ENCODE results near the gene CTPS2. TPM values are rescaled to one million over a fixed set of nuclear protein-coding genes. Genes with fewer than 3 reads are reported as not detected.

The CTPS2 gene
- total RNA-seq, 1 experiment from 2014 or later: 25.0 TPM

DNA sequence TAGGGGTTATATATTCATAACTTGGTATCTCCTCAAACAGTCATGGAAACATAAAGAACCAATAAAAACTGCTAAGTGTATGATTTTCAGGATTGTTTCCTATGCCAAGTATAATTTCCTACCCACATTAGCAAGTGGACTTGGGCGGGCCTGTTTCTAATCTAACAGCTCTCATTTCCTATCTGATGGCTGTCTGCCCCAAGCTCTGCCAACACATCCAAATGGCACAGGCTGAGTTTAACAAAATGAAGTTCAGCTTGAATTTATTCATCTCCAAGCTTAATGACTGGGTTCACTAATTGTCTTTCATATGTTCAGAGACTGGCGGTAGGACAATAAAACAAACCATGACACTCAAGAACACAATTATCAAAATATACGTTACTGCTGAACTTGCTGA, 118.0 kb downstream of the CTPS2 start:
- no peak for ATAC-seq
- Histone ChIP-seq H3K27me3 (ENCODE audit: low read length) (no peaks in the 10 kb centered on the region), H3K27ac (ENCODE audit: low read length) (no peak overlapping the region), H3K4me1 (ENCODE audit: insufficient read depth, low read length) (peaks cover 5% of the 10 kb centered on the region), H3K4me3 (ENCODE audit: low read length) (no peak overlapping the region), H3K79me2 (ENCODE audit: low read length) (no peaks in the 10 kb centered on the region), H4K20me1 (ENCODE audit: low read length) (no peaks in the 10 kb centered on the region), H3K9me3 (ENCODE audit: low read length) (no peaks in the 10 kb centered on the region), H3K9me2 (replicated peaks; ENCODE audit: low read length) (no peaks in the 10 kb centered on the region), H3F3A (ENCODE audit: low read length, unreplicated experiment) (no peaks in the 10 kb centered on the region), H2AFZ (ENCODE audit: low read length) (no peak overlapping the region), H3K36me3 (ENCODE audit: low read depth, low read length) (0 out of 2 replicates have a peak, but pooled peaks cover 5% of the 10 kb centered on the region), H3K4me2 (ENCODE audit: low read length) (no peak overlapping the region), H3K9ac (ENCODE audit: low read length) (no peak overlapping the region)
- ChIA-PET CTCF (no interaction called here), POLR2A (ENCODE audit: unreplicated experiment) (interaction anchor here (0.6 kb wide), 1 partner anchor 406 kb away, joined by 3 read pairs; no protein-coding TSS in a partner anchor)
- TF ChIP-seq EZH2phosphoT487 (IDR thresholded peaks at IDR 0.05; ENCODE audit: borderline replicate concordance, low read length): no peak
- no peak for TF ChIP-seq EZH2 (IDR thresholded peaks at IDR 0.05; ENCODE audit: low read length, unreplicated experiment)
- TF ChIP-seq, protein P1, sequence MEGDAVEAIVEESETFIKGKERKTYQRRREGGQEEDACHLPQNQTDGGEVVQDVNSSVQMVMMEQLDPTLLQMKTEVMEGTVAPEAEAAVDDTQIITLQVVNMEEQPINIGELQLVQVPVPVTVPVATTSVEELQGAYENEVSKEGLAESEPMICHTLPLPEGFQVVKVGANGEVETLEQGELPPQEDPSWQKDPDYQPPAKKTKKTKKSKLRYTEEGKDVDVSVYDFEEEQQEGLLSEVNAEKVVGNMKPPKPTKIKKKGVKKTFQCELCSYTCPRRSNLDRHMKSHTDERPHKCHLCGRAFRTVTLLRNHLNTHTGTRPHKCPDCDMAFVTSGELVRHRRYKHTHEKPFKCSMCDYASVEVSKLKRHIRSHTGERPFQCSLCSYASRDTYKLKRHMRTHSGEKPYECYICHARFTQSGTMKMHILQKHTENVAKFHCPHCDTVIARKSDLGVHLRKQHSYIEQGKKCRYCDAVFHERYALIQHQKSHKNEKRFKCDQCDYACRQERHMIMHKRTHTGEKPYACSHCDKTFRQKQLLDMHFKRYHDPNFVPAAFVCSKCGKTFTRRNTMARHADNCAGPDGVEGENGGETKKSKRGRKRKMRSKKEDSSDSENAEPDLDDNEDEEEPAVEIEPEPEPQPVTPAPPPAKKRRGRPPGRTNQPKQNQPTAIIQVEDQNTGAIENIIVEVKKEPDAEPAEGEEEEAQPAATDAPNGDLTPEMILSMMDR (conservative IDR thresholded peaks at IDR 0.05; ENCODE audit: low read depth, low read length): no peak
- intact Hi-C loops (cut with micrococcal nuclease): no loop called here
- BruUV-seq (replicated peaks): no TSS peak
- no peak for DNase-seq

DNA sequence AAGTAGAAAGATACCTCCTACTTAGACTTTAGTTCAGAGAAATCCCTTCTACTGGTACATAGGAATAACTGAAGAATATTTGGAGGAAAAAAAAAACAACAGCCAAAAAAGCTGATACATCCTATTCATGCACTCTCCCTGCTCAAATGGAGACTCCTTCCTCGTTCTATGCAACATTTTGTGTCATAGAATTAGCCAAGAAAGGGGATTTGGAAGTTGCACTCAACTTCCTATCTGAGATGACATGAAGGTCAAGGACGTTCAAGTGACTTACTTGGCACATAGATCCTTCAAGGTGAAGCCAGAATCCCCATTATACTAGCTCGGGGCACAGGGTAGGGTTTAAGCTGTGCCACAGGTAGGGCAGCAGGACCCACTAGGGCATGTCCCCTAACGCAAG, 118.7 kb downstream of the CTPS2 start:
- TF ChIP-seq, protein P1 (conservative IDR thresholded peaks at IDR 0.05; ENCODE audit: low read depth, low read length): no peak
- no peak for TF ChIP-seq EZH2phosphoT487 (IDR thresholded peaks at IDR 0.05; ENCODE audit: borderline replicate concordance, low read length)
- no peak for TF ChIP-seq EZH2 (IDR thresholded peaks at IDR 0.05; ENCODE audit: low read length, unreplicated experiment)
- no peak overlapping the region for H3K27ac ChIP-seq (ENCODE audit: low read length)
- no peak overlapping the region for H3K9ac ChIP-seq (ENCODE audit: low read length)
- peaks cover 12% of the 10 kb centered on the region for H3K4me1 ChIP-seq (ENCODE audit: insufficient read depth, low read length)
- H3K27me3 ChIP-seq (ENCODE audit: low read length): no peaks in the 10 kb centered on the region
- POLR2A ChIA-PET (ENCODE audit: unreplicated experiment): no interaction called here
- intact Hi-C loops (cut with micrococcal nuclease): no loop called here
- no peaks in the 10 kb centered on the region for H3K9me2 ChIP-seq (replicated peaks; ENCODE audit: low read length)
- no peak for DNase-seq
- H2AFZ ChIP-seq (ENCODE audit: low read length): no peak overlapping the region
- no peak for ATAC-seq
- no peaks in the 10 kb centered on the region for H3K79me2 ChIP-seq (ENCODE audit: low read length)
- H3K4me3 ChIP-seq (ENCODE audit: low read length): no peak overlapping the region
- H3K4me2 ChIP-seq (ENCODE audit: low read length): no peak overlapping the region
- no TSS peak for BruUV-seq (replicated peaks)
- peaks cover 5% of the 10 kb centered on the region; the same call in 1 of the 2 replicates for H3K36me3 ChIP-seq (ENCODE audit: low read depth, low read length)
- CTCF ChIA-PET: no interaction called here
- H3F3A ChIP-seq (ENCODE audit: low read length, unreplicated experiment): no peaks in the 10 kb centered on the region
- no peaks in the 10 kb centered on the region for H3K9me3 ChIP-seq (ENCODE audit: low read length)
- H4K20me1 ChIP-seq (ENCODE audit: low read length): no peaks in the 10 kb centered on the region

DNA sequence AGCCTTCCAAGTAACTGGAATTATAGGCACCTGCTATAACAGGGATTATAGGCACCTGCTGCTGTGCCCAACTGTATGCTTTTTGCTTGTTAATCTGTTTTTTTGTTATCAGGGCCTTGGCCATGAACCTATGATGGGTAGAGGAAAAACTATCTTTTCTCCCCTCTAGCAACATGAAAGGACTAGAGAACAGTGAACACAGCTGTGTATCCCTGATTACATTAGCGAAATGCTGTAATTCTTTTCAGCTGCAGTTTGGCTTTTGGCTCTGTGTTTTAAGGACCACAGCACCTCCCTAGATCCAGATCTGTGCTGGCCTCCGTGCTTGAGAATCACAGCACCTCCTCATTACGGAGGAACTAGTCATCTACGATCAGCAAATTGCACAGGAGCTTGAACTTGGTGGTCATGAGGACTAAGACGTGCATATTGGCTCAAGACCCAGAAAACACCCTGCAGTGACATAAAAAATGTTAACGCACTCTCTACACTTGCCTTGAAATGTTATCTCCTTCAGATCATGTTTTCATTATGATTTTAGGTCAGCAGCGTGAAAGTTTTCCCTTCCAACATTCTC, 120.2 kb downstream of the CTPS2 start:
- no TSS peak for BruUV-seq (replicated peaks)
- POLR2A ChIA-PET (ENCODE audit: unreplicated experiment): no interaction called here

More for the DNA sequence above, 120.2 kb downstream of the CTPS2 start:
- H3K79me2 ChIP-seq (ENCODE audit: low read length): no peaks in the 10 kb centered on the region
- no peak overlapping the region for H3K9ac ChIP-seq (ENCODE audit: low read length)
- no peak overlapping the region for H2AFZ ChIP-seq (ENCODE audit: low read length)
- peaks cover 22% of the 10 kb centered on the region for H3K4me1 ChIP-seq (ENCODE audit: insufficient read depth, low read length)
- H3K4me2 ChIP-seq (ENCODE audit: low read length): no peak overlapping the region
- no peaks in the 10 kb centered on the region for H4K20me1 ChIP-seq (ENCODE audit: low read length)
- intact Hi-C loops (cut with micrococcal nuclease): no loop called here
- H3K4me3 ChIP-seq (ENCODE audit: low read length): no peak overlapping the region
- ATAC-seq (no peak), DNase-seq (no peak)
- H3K9me3 ChIP-seq (ENCODE audit: low read length): no peaks in the 10 kb centered on the region
- no peak overlapping the region for H3K27ac ChIP-seq (ENCODE audit: low read length)
- H3K27me3 ChIP-seq (ENCODE audit: low read length): no peaks in the 10 kb centered on the region
- CTCF ChIA-PET: no interaction called here
- H3K36me3 ChIP-seq (ENCODE audit: low read depth, low read length): peaks cover 10% of the 10 kb centered on the region
- no peaks in the 10 kb centered on the region for H3K9me2 ChIP-seq (replicated peaks; ENCODE audit: low read length)
- TF ChIP-seq, protein P1 (conservative IDR thresholded peaks at IDR 0.05; ENCODE audit: low read depth, low read length): no peak
- TF ChIP-seq EZH2 (IDR thresholded peaks at IDR 0.05; ENCODE audit: low read length, unreplicated experiment): no peak
- TF ChIP-seq EZH2phosphoT487 (IDR thresholded peaks at IDR 0.05; ENCODE audit: borderline replicate concordance, low read length): no peak
- H3F3A ChIP-seq (ENCODE audit: low read length, unreplicated experiment): no peaks in the 10 kb centered on the region
